HUES64 (cell line): ENCODE measurements around the gene SLC25A10.

Experiments used
- H3K27ac ChIP-seq: 2 replicates; pipeline ENCODE4 v1.7.0; 2013; ENCODE audit warnings: low read depth, low read length, inconsistent platforms
- H3K27me3 ChIP-seq: 2 replicates; pipeline ENCODE4 v1.6.1; 2013; ENCODE audit warnings: mild to moderate bottlenecking, low read length; ENCODE audit not compliant: insufficient read depth
- H3K36me3 ChIP-seq: 2 replicates; pipeline ENCODE4 v1.6.1; 2013; ENCODE audit warnings: mild to moderate bottlenecking, low read length; ENCODE audit not compliant: insufficient read depth
- H3K4me1 ChIP-seq: 2 replicates; pipeline ENCODE4 v1.6.1; 2013; ENCODE audit warnings: mild to moderate bottlenecking, low read length, moderate library complexity; ENCODE audit not compliant: insufficient read depth
- H3K4me3 ChIP-seq: 2 replicates; pipeline ENCODE4 v1.5.1; 2013; ENCODE audit warnings: mild to moderate bottlenecking, low read length, moderate library complexity
- H3K9ac ChIP-seq: 2 replicates; pipeline ENCODE4 v1.6.1; 2013; ENCODE audit warnings: mild to moderate bottlenecking, low read depth, low read length
- H3K9me3 ChIP-seq: 2 replicates; pipeline ENCODE4 v1.6.1; 2013; ENCODE audit warnings: low read depth, low read length; ENCODE audit not compliant: insufficient read depth
- WGBS: fragments of 150-250, 120-280 bp; methylation state at CpG from one replicate; pipeline ENCODE4 v1.1.7; 2013; ENCODE audit warnings: missing lambda C conversion rate; 5-methylcytosine and 5-hydroxymethylcytosine counted together

Gene SLC25A10

DNA sequence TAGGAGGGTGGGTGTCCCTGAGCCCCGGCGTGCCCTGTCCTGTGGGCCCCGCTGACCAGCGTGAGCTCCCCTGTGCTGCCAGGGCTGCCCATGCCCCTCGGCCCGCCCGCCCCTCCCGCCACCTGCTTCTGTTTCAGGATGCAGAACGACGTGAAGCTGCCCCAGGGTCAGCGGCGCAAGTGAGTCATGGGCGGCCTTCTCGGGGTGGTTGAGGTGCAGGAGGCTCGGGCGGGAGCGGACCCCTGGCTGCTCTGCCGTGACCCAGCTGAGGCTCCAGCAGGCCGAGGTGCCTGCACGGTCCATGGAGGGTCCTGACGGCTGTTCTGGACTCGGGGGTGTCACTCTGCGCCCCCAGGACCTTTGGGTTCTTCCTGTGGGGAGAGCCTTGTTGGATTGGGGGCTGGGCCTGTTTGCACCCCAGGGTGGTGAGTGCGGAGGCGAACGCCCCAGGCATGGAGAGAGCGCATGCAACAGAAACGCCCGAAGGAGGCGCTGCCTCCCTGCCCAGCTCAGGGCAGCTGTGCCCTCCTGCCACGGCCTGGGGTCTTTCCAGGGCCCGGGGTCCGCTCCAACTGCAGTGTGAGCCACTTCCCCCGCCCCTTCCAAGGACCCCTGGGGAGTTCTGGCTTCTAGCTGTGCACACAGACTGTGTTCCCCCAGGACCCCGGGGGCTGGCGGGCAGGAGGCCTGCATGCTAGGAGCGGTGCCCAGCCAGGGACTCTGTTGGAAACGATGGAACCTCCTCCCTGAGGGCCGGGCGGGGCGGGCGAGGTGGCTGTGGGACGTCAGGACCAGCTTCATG is 4.0 kb downstream of the SLC25A10 start:
- H3K4me1 ChIP-seq = 0 out of 2 replicates have a peak, but pooled peaks cover 6% of the 10 kb centered on the region
- WGBS = 95% methylated on average over 43 of the region's 43 CpGs
- H3K9me3 ChIP-seq = no peaks in the 10 kb centered on the region
- no peak overlapping the region for H3K9ac ChIP-seq
- peaks cover 14% of the 10 kb centered on the region for H3K36me3 ChIP-seq
- H3K27ac ChIP-seq = no peak overlapping the region
- no peaks in the 10 kb centered on the region for H3K27me3 ChIP-seq
- H3K4me3 ChIP-seq = no peak overlapping the region

DNA sequence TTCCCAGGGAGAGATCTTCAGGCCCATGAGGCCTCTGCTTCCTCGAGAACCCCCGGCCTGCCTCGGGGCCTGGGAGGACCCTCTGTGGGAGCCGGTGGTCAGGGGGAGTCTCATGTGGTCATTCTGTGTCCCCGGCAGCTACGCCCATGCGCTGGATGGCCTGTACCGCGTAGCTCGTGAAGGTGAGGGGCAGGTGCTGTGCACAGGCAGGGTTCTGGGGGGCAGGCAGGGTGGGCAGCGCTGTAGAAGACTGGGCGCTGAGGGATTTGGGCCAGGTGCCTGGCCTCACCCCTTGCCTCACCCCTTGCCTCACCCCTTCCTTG is 4.6 kb downstream of the SLC25A10 start:
- Histone ChIP-seq H3K9ac (no peak overlapping the region), H3K9me3 (no peaks in the 10 kb centered on the region), H3K36me3 (peaks cover 14% of the 10 kb centered on the region), H3K4me3 (no peak overlapping the region), H3K27ac (no peak overlapping the region), H3K27me3 (no peaks in the 10 kb centered on the region), H3K4me1 (0 out of 2 replicates have a peak, but pooled peaks cover 6% of the 10 kb centered on the region)
- WGBS = 98% methylated on average over 12 of the region's 12 CpGs

DNA sequence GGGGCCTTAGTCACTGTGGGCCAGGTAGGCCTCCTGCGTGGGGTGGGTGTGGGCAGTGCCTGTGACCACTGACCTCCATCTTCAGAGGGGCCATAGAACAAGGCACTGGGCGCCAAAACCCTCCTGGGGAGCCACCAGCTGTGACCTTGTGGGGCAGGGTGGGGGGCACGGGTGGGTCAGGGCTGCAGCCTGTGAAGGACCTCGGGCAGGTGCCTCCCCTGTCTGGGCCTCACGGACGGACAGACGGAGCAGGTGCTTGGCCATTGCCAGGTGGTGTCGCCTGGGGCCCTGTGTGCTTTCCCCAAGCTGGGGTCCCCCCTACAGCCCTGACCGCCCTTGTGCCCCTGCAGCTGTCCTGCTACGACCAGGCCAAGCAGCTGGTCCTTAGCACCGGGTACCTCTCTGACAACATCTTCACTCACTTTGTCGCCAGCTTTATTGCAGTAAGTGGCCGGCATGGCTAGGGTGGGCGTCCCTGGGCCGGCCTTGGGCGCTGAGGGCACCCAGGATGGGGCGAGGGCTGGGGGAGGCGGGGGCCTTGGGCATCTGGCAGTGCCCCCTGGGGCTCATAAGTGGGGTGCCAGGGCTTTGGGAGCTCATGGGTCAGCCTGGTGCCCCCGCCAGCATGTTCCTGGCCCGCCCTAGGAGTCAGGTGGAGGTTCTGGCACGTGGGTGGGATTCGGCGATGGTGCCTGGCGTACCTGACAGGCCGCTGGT is 5.1 kb downstream of the SLC25A10 start:
- H3K4me3 ChIP-seq = no peak overlapping the region
- 95% methylated on average over 25 of the region's 25 CpGs for WGBS
- no peak overlapping the region for H3K27ac ChIP-seq
- 0 out of 2 replicates have a peak, but pooled peaks cover 7% of the 10 kb centered on the region for H3K4me1 ChIP-seq
- no peaks in the 10 kb centered on the region for H3K27me3 ChIP-seq
- no peak overlapping the region for H3K9ac ChIP-seq
- H3K9me3 ChIP-seq = no peaks in the 10 kb centered on the region
- H3K36me3 ChIP-seq = peaks cover 14% of the 10 kb centered on the region

DNA sequence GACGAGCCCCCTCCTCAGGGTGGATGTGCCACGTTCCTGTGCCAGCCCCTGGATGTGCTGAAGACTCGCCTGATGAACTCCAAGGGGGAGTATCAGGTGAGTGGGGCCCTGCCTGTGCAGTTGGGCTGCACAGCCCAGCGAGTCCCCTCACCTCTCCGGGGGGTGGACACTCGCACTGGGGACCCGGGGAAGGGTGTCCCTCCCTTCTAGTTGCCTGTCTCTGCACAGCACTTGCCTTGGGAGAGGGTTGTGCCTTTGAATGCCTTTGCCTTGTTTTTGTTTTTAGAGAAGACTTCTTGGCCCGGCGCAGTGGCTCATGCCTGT is 5.6 kb downstream of the SLC25A10 start:
- Histone ChIP-seq H3K27me3 (no peaks in the 10 kb centered on the region), H3K36me3 (peaks cover 14% of the 10 kb centered on the region), H3K9ac (no peak overlapping the region), H3K27ac (no peak overlapping the region), H3K4me1 (peaks cover 12% of the 10 kb centered on the region; the same call in 1 of the 2 replicates), H3K4me3 (no peak overlapping the region), H3K9me3 (no peaks in the 10 kb centered on the region)
- 92% methylated on average over 9 of the region's 9 CpGs for WGBS

DNA sequence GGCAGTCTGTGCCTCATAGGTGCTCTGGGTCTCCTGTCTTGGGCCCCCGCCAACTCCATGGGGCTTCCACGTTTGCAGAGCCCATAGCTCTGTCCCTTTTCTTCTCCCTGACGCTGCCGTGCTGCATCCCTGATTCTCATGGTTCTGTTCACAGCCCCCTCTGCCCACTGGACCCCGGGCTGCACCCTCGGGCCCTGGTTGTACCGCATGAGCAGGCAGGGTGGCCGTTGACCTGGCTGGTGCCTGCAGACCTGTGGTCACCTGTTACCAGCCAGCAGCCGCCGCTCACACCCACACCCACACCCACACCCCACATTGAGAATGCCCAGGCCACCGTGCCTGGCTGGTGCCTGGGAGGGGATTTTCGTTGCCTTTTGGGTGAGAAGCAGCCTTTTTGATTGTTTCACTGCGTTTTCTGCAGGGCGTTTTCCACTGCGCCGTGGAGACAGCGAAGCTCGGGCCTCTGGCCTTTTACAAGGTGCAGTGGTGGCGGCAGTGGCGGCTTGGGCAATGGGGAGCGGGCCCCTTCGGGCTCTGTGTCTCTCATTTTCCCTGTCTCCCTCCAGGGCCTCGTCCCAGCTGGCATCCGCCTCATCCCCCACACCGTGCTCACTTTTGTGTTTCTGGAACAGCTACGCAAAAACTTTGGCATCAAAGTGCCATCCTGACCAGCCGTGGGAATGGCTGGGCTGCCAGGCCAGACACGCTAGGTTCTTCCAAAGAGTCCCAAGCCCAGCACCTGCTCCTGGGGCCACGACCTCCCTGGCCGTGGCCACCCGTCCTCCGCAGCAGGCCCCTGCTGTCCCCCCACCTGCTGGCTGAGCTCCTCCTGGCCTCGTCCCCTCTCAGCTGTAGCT is 7.6 kb downstream of the SLC25A10 start:
- Histone ChIP-seq H3K9me3 (no peaks in the 10 kb centered on the region), H3K27ac (no peak overlapping the region), H3K27me3 (no peaks in the 10 kb centered on the region), H3K9ac (no peak overlapping the region), H3K36me3 (peaks cover 14% of the 10 kb centered on the region), H3K4me1 (peaks cover 7% of the 10 kb centered on the region; the same call in 1 of the 2 replicates), H3K4me3 (no peak overlapping the region)
- 95% methylated on average over 32 of the region's 33 CpGs for WGBS

DNA sequence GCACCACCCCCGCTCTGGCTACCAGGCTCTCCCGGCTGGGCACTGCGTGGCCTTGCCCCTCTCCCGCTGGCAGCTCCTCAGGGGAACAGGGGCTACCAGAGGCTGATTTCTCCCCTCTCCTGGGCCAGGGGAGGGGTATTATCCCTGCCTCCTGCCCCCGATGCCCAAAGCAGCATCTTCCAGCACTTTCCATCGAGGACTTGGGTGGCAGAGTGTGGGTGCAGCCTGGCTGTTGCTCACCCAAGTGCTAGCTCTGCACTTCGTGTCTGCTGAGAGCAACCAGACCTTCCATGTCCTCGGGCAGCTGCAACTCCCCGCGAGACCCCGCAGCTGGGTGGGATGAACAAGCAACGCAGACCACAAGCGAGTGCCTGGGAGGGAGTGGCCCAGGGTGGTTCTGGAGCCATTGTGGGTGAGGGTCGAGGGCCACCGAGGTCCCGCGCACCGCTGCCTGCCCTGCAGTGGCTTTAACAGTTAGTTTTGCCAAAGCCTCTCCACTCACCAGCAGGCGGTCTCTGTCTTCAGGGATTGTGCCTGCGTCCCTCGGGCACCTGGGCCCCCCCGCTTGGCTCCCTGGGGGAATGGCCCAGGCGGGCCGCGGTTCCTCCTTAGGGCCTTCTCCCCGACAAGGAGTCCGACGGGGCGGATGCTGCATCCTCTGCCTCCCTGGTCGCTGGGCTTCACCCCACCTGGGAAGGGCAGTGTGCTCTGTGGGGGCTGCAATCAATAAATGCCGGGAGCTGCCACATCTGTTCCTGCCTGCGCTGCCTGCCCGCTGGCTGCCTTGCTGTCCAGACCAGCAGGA is 8.4 kb downstream of the SLC25A10 start:
- 91% methylated on average over 33 of the region's 33 CpGs for WGBS
- no peak overlapping the region for H3K4me3 ChIP-seq
- H3K9ac ChIP-seq = no peak overlapping the region
- H3K4me1 ChIP-seq = peaks cover 7% of the 10 kb centered on the region; the same call in 1 of the 2 replicates
- peaks cover 14% of the 10 kb centered on the region for H3K36me3 ChIP-seq
- no peak overlapping the region; the same call in 1 of the 2 replicates for H3K27ac ChIP-seq
- H3K9me3 ChIP-seq = no peaks in the 10 kb centered on the region
- no peaks in the 10 kb centered on the region for H3K27me3 ChIP-seq

DNA sequence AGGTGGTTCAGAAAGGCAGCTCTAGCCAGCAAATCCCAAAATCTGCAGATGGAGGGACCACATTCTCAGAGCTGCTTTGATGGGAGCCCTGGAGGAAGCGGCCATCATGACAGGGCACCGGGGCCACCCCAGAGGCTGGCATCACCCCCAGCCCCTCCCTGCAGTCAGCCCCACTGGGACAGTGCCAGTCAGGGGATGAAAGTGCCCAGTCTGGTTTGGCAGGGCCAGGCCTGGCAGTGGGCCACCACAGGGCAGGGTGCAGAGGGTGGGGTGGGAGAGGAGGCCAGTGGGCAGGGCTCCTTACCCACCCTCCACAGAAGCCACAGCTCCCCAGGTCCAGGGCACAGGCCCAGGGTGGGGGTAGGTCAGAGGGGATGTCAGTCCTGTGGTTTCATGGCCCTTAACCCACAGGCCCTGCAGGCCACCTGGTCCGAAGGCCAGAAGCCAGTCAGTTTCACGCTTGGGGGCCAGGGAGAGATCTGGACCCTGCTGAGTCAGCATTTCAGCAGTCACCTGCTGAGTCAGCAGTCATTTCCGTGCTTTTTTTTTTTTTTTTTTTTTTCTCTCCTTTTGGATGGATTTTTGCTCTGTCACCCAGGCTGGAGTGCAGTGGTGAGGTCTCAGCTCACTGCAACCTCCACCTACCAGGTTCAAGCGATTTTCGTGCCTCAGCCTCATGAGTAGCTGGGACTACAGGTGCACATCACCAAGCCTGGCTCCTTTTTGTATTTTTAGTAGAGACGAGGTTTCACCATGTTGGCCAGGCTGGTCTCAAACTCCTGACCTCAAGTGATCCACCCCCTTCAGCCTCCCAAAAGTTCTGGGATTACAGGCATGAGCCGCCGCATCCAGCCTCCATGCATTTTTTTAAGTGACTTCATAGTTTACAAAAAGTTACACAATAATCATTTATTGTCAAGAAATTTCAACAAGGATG is 10.4 kb downstream of the SLC25A10 start:
- H3K4me3 ChIP-seq = no peak overlapping the region
- H3K27me3 ChIP-seq = no peaks in the 10 kb centered on the region
- peaks cover 14% of the 10 kb centered on the region for H3K36me3 ChIP-seq
- H3K9ac ChIP-seq = no peak overlapping the region
- H3K9me3 ChIP-seq = no peaks in the 10 kb centered on the region
- 80% methylated on average over 10 of the region's 10 CpGs for WGBS
- H3K4me1 ChIP-seq = peaks cover 7% of the 10 kb centered on the region; the same call in 1 of the 2 replicates
- H3K27ac ChIP-seq = no peak overlapping the region

DNA sequence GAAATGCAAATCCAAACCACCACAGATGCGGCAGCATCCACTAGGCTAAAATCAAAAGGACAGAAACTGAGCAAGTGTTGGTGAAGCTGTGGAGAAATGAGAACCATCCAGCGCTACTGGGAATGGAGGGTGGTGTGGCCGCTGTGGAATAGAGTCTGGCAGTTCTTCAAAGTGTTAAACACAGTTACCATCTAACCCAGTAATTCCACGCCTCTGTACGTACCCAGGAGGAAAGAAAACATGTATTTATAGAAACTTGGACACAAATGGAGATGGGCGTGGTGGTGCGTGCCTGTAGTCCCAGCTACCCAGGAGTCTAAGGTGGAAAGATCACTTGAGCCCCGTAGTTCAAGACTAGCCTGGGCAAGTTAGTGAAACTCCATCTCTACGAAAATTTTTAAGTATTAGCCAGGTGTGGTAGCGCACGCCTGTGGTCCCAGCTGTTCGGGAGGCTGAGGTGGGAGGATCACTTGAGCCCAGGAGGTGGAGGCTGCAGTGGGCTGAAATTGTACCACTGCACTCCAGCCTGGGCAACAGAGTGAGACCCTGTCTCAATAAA is 11.6 kb downstream of the SLC25A10 start:
- Histone ChIP-seq H3K4me3 (no peak overlapping the region), H3K36me3 (peaks cover 4% of the 10 kb centered on the region; the same call in 1 of the 2 replicates), H3K9me3 (no peaks in the 10 kb centered on the region), H3K4me1 (peaks cover 7% of the 10 kb centered on the region; the same call in 1 of the 2 replicates), H3K27me3 (no peaks in the 10 kb centered on the region), H3K27ac (no peak overlapping the region), H3K9ac (no peak overlapping the region)
- WGBS = 93% methylated on average over 12 of the region's 12 CpGs

DNA sequence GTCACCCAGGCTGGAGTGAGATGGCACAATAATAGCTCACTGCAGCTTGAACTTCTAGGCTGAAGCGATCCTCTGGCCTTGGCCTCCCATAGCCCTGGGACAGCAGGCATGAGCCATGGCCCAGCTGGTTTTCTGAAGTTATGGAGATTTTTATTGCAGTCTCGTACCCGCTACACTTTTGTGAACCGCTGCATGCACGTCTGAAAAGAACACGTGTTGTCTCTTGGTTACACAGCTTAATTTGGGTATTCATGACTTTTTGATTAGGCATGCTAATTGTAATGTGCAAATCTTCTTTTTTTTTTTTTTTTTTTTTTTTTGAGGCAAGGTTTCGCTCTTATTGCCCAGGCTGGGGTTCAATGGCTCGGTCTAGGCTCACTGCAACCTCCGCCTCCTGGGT is 13.4 kb downstream of the SLC25A10 start:
- H3K4me1 ChIP-seq = peaks cover 7% of the 10 kb centered on the region; the same call in 1 of the 2 replicates
- H3K9ac ChIP-seq = no peak overlapping the region
- H3K36me3 ChIP-seq = no peaks in the 10 kb centered on the region
- WGBS = 92% methylated on average over 9 of the region's 9 CpGs
- no peaks in the 10 kb centered on the region for H3K27me3 ChIP-seq
- no peak overlapping the region for H3K4me3 ChIP-seq
- no peak overlapping the region for H3K27ac ChIP-seq
- H3K9me3 ChIP-seq = no peaks in the 10 kb centered on the region
